ENCODE measurements around the gene PLEKHA7. TPM values are rescaled to one million over a fixed set of nuclear protein-coding genes. Genes with fewer than 3 reads are reported as not detected.

The PLEKHA7 gene
- total RNA-seq, 4 donors from 2014 or later: 24.1 to 49.3 (median 28.8) TPM

DNA sequence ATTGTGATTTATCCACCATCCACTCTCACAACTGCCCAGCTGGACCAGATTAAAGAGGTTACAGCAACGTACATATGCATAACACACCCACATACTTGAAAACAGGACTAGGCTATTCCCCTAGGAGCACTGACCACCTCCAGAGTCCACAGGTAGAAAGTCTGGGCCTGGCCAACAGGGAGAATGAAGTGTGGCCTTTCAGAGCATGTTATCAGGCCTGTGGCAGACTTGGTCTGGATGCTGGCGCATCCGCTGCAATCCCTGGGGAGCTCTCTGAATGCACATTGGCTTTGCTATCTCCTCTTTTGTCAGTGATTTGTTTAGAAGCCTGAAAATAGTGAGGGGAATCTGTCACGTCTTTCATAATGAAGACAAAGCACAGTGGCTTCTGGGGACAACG is 189.1 kb downstream of the PLEKHA7 start:
- ATAC-seq (ENCODE audit: low FRiP score): no peak
- no peak for DNase-seq (ENCODE audit: low spot score)
- TF ChIP-seq, protein P1, sequence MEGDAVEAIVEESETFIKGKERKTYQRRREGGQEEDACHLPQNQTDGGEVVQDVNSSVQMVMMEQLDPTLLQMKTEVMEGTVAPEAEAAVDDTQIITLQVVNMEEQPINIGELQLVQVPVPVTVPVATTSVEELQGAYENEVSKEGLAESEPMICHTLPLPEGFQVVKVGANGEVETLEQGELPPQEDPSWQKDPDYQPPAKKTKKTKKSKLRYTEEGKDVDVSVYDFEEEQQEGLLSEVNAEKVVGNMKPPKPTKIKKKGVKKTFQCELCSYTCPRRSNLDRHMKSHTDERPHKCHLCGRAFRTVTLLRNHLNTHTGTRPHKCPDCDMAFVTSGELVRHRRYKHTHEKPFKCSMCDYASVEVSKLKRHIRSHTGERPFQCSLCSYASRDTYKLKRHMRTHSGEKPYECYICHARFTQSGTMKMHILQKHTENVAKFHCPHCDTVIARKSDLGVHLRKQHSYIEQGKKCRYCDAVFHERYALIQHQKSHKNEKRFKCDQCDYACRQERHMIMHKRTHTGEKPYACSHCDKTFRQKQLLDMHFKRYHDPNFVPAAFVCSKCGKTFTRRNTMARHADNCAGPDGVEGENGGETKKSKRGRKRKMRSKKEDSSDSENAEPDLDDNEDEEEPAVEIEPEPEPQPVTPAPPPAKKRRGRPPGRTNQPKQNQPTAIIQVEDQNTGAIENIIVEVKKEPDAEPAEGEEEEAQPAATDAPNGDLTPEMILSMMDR (IDR thresholded peaks at IDR 0.05): no peak

DNA sequence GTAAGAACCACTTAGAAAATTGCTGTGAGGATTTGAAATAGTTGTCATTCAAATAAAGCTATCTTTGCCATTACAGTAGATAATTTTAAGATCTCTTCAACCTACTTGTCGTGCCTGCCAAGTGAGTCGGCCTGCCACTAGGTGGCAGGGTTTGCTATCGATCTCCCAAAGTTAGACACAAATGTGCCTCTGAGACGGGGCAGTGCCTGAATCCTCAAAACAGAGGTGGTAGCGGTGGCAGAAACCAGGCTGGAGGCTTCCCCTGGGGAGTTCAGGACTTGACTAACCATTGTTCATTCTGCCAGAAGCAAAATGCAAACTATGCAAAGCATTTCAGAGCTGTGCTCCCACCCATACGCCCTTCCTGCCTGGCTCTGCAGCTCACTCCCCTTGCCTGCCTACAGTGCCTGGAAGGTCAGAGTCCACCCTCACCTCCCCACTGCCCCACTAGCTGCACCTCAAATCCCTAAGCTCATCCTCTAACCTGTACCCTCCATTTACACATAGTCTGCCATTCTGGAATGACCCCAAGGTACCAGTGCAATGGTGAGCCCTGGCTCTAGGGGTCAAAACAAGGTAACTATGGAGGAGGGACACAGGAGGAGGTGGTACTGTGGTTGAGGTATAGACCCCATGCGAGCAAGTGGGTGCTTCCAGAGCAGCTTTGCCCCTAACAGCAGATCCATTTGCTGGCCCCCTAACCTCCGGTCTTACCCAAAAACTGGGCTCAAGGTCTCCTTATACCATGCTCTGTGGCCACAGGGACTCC is 193.7 kb downstream of the PLEKHA7 start:
- ATAC-seq (ENCODE audit: low FRiP score) (peak; percentile 79), DNase-seq (ENCODE audit: low spot score) (peak; percentile 55)
- TF ChIP-seq, protein P1 (IDR thresholded peaks at IDR 0.05): no peak

DNA sequence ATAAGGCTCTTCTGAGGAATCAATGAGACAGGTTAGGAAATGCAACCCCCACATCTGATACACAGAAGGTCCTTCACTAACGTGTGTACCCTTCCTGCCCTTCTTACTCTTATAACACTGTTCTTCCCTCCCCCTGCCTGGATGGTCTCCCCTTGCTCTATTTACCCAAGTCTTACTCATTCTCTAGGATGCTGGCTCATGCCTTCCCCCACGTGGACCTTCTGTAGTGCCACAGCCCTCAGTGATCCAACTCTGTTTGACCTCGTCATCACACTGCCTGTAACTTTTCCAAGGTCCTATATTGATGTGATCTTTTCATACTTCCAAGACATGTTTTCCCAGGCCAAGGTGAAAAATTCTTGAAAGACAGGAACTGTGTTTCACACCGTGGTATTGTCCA is 195.9 kb downstream of the PLEKHA7 start:
- no peak for DNase-seq (ENCODE audit: low spot score)
- ATAC-seq (ENCODE audit: low FRiP score): no peak
- TF ChIP-seq, protein P1 (IDR thresholded peaks at IDR 0.05): no peak

DNA sequence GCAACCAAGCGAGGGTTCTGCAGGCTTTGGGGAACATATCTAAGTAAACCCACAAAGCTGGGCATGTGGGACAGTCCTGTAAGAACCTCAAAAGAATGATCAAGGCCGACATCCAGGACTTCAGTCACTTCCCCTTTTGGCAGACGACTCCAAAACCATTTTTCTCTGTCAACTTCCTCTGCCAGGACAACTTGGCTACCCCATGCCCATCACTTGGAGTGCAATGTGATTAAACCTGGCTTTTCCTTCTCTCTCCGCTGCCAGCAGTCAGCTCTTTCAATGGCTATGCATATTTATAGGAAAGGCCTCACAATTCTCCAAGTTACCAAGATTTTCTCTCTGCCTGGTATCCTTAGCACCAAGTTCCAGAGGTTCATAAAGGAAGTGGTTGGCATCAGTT is 196.9 kb downstream of the PLEKHA7 start:
- ATAC-seq (ENCODE audit: low FRiP score) (no peak), DNase-seq (ENCODE audit: low spot score) (no peak)
- TF ChIP-seq, protein P1 (IDR thresholded peaks at IDR 0.05): no peak

DNA sequence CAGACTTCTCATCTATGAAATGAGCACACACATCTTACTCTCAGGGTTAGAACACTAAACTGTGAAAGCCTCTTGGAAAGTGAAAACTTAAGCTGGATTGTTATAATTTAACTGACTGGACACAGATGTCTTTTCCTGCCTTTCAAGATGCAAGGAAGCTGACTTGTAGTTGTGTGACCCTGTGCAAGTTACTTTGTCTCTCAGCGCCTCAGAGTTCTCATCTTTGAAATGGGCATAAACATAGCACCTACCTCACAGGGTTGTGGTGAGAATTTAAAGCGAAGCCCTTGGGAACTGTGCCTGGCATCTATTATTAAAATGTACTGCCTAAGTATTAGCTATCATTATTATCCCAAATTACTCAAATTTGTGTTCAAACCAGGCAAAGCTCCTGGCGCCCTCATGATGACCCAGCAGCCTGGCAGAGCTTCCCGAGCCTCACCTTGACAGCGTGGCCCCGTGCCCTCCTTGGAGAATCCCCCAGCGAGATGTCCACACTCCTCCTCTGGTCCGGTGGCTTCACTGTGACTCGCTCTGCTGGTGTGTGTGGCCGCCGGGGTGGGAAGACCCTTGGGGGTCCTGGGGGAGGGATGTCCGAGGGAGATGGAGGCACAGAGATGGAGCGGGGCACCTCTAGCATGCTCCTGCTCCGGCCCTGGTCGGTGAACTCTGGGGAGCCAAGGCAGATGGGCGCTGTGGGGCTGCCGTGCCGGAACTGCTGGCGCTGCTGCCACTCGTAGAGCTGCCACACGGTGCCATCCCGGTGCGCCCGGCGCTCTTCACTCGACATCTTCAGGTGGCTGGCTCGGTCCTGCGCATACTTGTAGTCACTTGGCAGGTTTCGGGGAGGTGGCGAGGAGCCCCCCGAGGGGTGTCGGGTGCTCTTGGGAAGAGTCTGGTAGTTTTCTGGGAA is 197.6 kb downstream of the PLEKHA7 start:
- DNase-seq (ENCODE audit: low spot score) (no peak), ATAC-seq (ENCODE audit: low FRiP score) (no peak)
- TF ChIP-seq, protein P1 (IDR thresholded peaks at IDR 0.05): no peak

DNA sequence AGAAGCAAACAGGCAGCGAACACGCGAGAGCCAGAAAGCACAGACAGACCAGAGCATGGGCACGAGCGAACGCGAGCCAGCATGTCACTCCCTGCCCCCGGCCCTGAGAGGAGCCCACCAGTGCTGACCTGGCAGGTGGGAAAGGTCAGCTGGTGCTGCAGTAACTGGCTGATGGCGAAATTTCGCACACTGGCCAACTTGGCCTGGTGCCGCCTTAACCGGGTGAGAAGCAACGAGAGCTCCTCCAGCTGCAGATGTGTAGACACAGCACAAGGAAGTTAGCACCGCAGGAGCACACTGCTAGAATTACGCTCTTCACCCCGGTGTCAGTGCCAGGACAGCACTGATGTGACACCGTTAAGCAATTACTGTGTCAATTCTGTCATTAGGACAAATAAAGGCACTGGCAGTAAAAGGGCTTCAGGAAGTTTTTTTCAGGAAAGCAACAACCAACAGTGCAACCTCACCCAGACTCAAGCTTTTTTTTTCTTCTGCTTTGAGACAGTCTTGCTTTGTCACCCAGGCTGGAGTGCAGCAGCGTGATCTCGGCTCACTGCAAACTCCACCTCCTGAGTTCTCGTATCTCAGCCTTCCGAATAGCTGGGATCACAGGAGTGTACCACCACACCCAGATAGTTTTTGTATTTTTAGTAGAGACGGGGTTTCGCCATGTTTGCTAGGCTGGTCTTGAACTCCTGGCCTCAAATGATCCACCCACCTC is 199.0 kb downstream of the PLEKHA7 start:
- ATAC-seq (ENCODE audit: low FRiP score): peak; percentile 55
- no peak for DNase-seq (ENCODE audit: low spot score)
- TF ChIP-seq, protein P1 (IDR thresholded peaks at IDR 0.05): no peak

Measured in omental fat pad (tissue), 4 donors.